IMR-90 (cell line): ENCODE measurements around the gene AKT3. TPM values are rescaled to one million over a fixed set of nuclear protein-coding genes. Genes with fewer than 3 reads are reported as not detected.

Experiments
- ATAC-seq: fragments of 200-7000 bp; cut with Tn5 transposase; 2 replicates; pipeline ENCODE4 v1.9.1; 2020; ENCODE audit warnings: low read depth, mild to moderate bottlenecking, moderate library complexity
- BruUV-seq: library from RNA; stranded (reverse); fragments of 400-500 nt; replicated peaks from 2 replicates; lab custom pipeline; 2021; lab: Mats Ljungman, UMichigan
- CTCF ChIA-PET: fragments of 300-600 bp; formaldehyde crosslinking; extraction: SDS; loops from one replicate; lab custom pipeline; 2021; ENCODE audit warnings: antibody characterized with exemption; lab: Yijun Ruan, JAX
- POLR2A ChIA-PET: fragments of 300-600 bp; sonication (Branson Sonifier 250); formaldehyde crosslinking; loops from one replicate; lab custom pipeline; 2022; ENCODE audit warnings: antibody characterized with exemption; ENCODE audit not compliant: unreplicated experiment; lab: Charles Lee
- DNase-seq: peaks from one replicate; pipeline ENCODE4 v3.0.0; 2013
- H2AFZ ChIP-seq: replicated peaks from 2 replicates; pipeline ENCODE3; 2013; ENCODE audit warnings: low read length, mild to moderate bottlenecking; ENCODE audit not compliant: poor library complexity
- H2AK5ac ChIP-seq: 2 replicates; pipeline ENCODE4 v1.6.1; 2013; ENCODE audit warnings: low read depth, low read length, inconsistent platforms
- H2AK9ac ChIP-seq: replicated peaks from 2 replicates; pipeline ENCODE3; 2013; ENCODE audit warnings: mild to moderate bottlenecking, low read depth, low read length, moderate library complexity; ENCODE audit not compliant: poor library complexity
- H2BK120ac ChIP-seq: 2 replicates; pipeline ENCODE4 v1.6.1; 2013; ENCODE audit warnings: low read depth, low read length, inconsistent platforms
- H2BK15ac ChIP-seq: 3 replicates; pipeline ENCODE4 v1.6.1; 2013; ENCODE audit warnings: low read depth, low read length, inconsistent platforms
- H2BK20ac ChIP-seq: 2 replicates; pipeline ENCODE4 v1.6.1; 2013; ENCODE audit warnings: low read depth, mild to moderate bottlenecking, inconsistent platforms, low read length, moderate library complexity
- H2BK5ac ChIP-seq: 2 replicates; pipeline ENCODE4 v1.6.1; 2013; ENCODE audit warnings: mild to moderate bottlenecking, low read depth, low read length, inconsistent platforms; ENCODE audit not compliant: poor library complexity, severe bottlenecking
- H3K14ac ChIP-seq: replicated peaks from 2 replicates; pipeline ENCODE4 v1.6.1; 2013; ENCODE audit warnings: low read depth, low read length, inconsistent platforms
- H3K18ac ChIP-seq: 2 replicates; pipeline ENCODE4 v1.6.1; 2013; ENCODE audit warnings: low read depth, low read length, control low read depth
- H3K23ac ChIP-seq: 2 replicates; pipeline ENCODE4 v1.6.1; 2013; ENCODE audit warnings: low read depth, low read length, inconsistent platforms
- H3K27ac ChIP-seq: 2 replicates; pipeline ENCODE4 v1.5.1; 2013; ENCODE audit warnings: mild to moderate bottlenecking, control low read depth, low read length; ENCODE audit not compliant: insufficient read depth
- H3K27me3 ChIP-seq: 2 replicates; pipeline ENCODE4 v1.6.1; 2013; ENCODE audit warnings: low read length; ENCODE audit not compliant: control insufficient read depth, insufficient read depth
- H3K36me3 ChIP-seq: 2 replicates; pipeline ENCODE4 v1.6.1; 2013; ENCODE audit warnings: low read length, mixed read lengths; ENCODE audit not compliant: control insufficient read depth, insufficient read depth
- H3K4ac ChIP-seq: 2 replicates; pipeline ENCODE4 v1.6.1; 2013; ENCODE audit warnings: low read depth, low read length, inconsistent platforms
- H3K4me1 ChIP-seq: 2 replicates; pipeline ENCODE4 v1.6.1; 2013; ENCODE audit warnings: low read length, mixed read lengths; ENCODE audit not compliant: control insufficient read depth, insufficient read depth
- H3K4me2 ChIP-seq: 2 replicates; pipeline ENCODE4 v1.6.1; 2013; ENCODE audit warnings: low read depth, mild to moderate bottlenecking, control low read depth, low read length, moderate library complexity
- H3K4me3 ChIP-seq: 2 replicates; pipeline ENCODE4 v1.5.1; 2013; ENCODE audit warnings: low read depth, mild to moderate bottlenecking, control low read depth, low read length, moderate library complexity; ENCODE audit not compliant: insufficient read depth
- H3K56ac ChIP-seq: 2 replicates; pipeline ENCODE4 v1.6.1; 2013; ENCODE audit warnings: low read length, inconsistent platforms; ENCODE audit not compliant: insufficient read depth; ENCODE audit errors: extremely low read depth
- H3K79me1 ChIP-seq, 2 experiments: 2 replicates each; pipeline ENCODE4 v1.6.1; 2013; ENCODE audit warnings: low read length in 2 of 2, inconsistent platforms in 1 of 2, low read depth in 1 of 2
- H3K9ac ChIP-seq: 2 replicates; pipeline ENCODE4 v1.6.1; 2013; ENCODE audit warnings: low read depth, low read length, control low read depth
- H3K9me1 ChIP-seq: 2 replicates; pipeline ENCODE4 v1.6.1; 2013; ENCODE audit warnings: low read length, inconsistent platforms; ENCODE audit not compliant: insufficient read depth
- H3K9me3 ChIP-seq: 2 replicates; pipeline ENCODE4 v1.6.1; 2013; ENCODE audit warnings: low read length; ENCODE audit not compliant: control insufficient read depth, insufficient read depth
- H4K20me1 ChIP-seq: 2 replicates; pipeline ENCODE4 v1.6.1; 2013; ENCODE audit warnings: low read length, inconsistent platforms; ENCODE audit not compliant: insufficient read depth
- H4K5ac ChIP-seq: 2 replicates; pipeline ENCODE4 v1.6.1; 2013; ENCODE audit warnings: mild to moderate bottlenecking, low read depth, low read length, control low read depth
- H4K8ac ChIP-seq, 2 experiments: 2 replicates each; pipeline ENCODE4 v1.6.1; 2013; ENCODE audit warnings: low read depth in 2 of 2, low read length in 2 of 2, control low read depth in 1 of 2, inconsistent platforms in 1 of 2
- H4K91ac ChIP-seq: 2 replicates; pipeline ENCODE4 v1.6.1; 2013; ENCODE audit warnings: low read depth, low read length, inconsistent platforms; ENCODE audit not compliant: insufficient read depth
- CEBPB ChIP-seq: IDR thresholded peaks from 2 replicates; pipeline ENCODE4 v1.6.1; 2012; ENCODE audit warnings: low read depth, low read length, improper control_type of control experiment
- MAFK ChIP-seq: IDR thresholded peaks from 2 replicates; pipeline ENCODE4 v1.6.1; 2012; ENCODE audit warnings: low read depth, low read length, improper control_type of control experiment
- MAZ ChIP-seq: IDR thresholded peaks from 2 replicates; pipeline ENCODE4 v1.6.1; 2012; ENCODE audit warnings: low read depth, mild to moderate bottlenecking, low read length, improper control_type of control experiment, moderate library complexity, borderline replicate concordance
- NFE2L2 ChIP-seq: fragments of 150-350 bp; IDR thresholded peaks from 2 replicates; pipeline ENCODE4 v1.6.1; 2016; ENCODE audit warnings: low read depth, mild to moderate bottlenecking, low read length
- RFX5 ChIP-seq: IDR thresholded peaks from 2 replicates; pipeline ENCODE4 v1.8.0; 2012; ENCODE audit warnings: low read depth, mild to moderate bottlenecking, low read length, moderate library complexity
- WGBS, 2 experiments: methylation state at CpG; one replicate each; pipeline versions ENCODE4 v1.1.5 to v1.1.7; 2013; ENCODE audit warnings: missing lambda C conversion rate in 2 of 2; ENCODE audit not compliant: insufficient read length in 1 of 2; ENCODE audit errors: extremely low coverage in 2 of 2; 5-methylcytosine and 5-hydroxymethylcytosine counted together
- dilution Hi-C: fragments of 300-500 bp; cut with HindIII; formaldehyde crosslinking; loops from one replicate; pipeline ENCODE4 v1.14.3; 2018; ENCODE audit warnings: low sequenced_read_pairs; ENCODE audit not compliant: unreplicated experiment
- in situ Hi-C: fragments of 300-500 bp; cut with MboI; formaldehyde crosslinking; loops from 3 replicates; pipeline ENCODE4 v1.14.3; 2019; ENCODE audit warnings: low sequenced_read_pairs, inconsistent platforms, mixed read lengths
- intact Hi-C: fragments of 100-400 bp; cut with micrococcal nuclease; formaldehyde crosslinking; loops from 2 replicates; pipeline ENCODE4 v1.10.0; 2022
- polyA plus RNA-seq, 3 experiments: library from polyadenylated mRNA; depleted of rRNA; stranded (reverse); fragments of >200 nt; gene quantifications; 2 replicates each; pipeline ENCODE4 v1.2.3, GENCODE V29; 2012; ENCODE audit warnings: low replicate concordance in 1 of 3
- total RNA-seq: library from RNA; depleted of rRNA; stranded (reverse); fragments of >200 nt; gene quantifications from 2 replicates; pipeline ENCODE4 v1.2.3, GENCODE V29; 2012
- TF ChIP-seq, protein P1 (sequence below): conservative IDR thresholded peaks from 2 replicates; pipeline ENCODE4 v1.5.1; 2012; ENCODE audit warnings: mild to moderate bottlenecking, low read depth, low read length, improper control_type of control experiment

AKT3 gene
- total and polyA plus RNA-seq, 2 of the 4 experiments (the other 2 are of a cell fraction) = 15.2 to 19.4 TPM

DNA sequence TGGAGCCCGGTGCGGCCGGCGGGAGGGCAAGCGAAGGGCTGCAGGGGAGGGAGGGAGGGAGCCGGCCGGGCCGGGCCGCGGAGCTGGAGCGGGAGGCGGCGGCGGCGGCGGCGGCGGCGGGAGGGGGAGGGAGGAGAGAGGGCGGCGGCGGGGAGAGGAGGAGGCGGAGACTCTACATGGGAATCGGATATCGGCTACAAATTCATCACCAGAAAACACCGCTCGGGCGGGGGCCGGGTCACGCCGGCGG, at the start of gene AKT3 (continued):
- no peak for TF ChIP-seq CEBPB

DNA sequence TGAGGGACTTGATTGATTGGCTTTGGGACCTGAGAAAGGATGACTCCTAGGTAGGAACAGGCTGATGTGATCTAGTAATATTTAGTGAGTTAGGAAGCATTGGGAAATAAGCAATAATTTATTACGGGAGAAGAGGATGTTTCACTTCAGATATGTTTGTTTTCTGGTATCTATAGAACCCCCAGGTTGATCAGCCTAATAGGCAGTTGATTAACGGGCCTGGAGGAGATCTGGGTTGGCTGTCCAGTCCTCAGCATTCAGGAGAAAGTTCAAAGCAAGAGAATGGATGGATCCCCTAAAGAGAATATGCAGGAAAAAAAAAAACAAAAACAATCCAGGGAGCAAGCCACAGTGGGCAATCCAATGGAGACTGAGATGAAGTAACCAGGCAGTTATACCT, 48.2 kb upstream of the AKT3 start:
- Histone ChIP-seq H4K20me1 (no peaks in the 10 kb centered on the region), H3K4me3 (no peak overlapping the region), H4K5ac (no peak overlapping the region), H2BK120ac (no peak overlapping the region), H2AK9ac (no peak overlapping the region), H3K23ac (no peak overlapping the region), H3K9ac (no peak overlapping the region), H3K36me3 (no peaks in the 10 kb centered on the region), H3K9me3 (no peaks in the 10 kb centered on the region), H3K4me1 (no peaks in the 10 kb centered on the region), H3K56ac (no peak overlapping the region), H2BK5ac (no peak overlapping the region), H3K4ac (no peak overlapping the region), H2AFZ (no peak overlapping the region), H3K79me1 (no peaks in the 10 kb centered on the region), H2BK15ac (no peak overlapping the region), H3K18ac (no peak overlapping the region), H2BK20ac (no peak overlapping the region), H2AK5ac (no peak overlapping the region), H3K27ac (no peak overlapping the region), H4K8ac (no peak overlapping the region), H3K14ac (no peak overlapping the region), H4K91ac (no peak overlapping the region), H3K27me3 (peaks cover 22% of the 10 kb centered on the region), H3K4me2 (no peak overlapping the region), H3K9me1 (no peaks in the 10 kb centered on the region)
- POLR2A ChIA-PET = no interaction called here
- intact Hi-C loops = no loop called here
- CTCF ChIA-PET = no interaction called here
- no peak for DNase-seq
- ATAC-seq = no peak
- in situ Hi-C loops = no loop called here
- TF ChIP-seq CEBPB (no peak), NFE2L2 (no peak), MAFK (no peak), MAZ (no peak), RFX5 (no peak)
- TF ChIP-seq, protein P1, sequence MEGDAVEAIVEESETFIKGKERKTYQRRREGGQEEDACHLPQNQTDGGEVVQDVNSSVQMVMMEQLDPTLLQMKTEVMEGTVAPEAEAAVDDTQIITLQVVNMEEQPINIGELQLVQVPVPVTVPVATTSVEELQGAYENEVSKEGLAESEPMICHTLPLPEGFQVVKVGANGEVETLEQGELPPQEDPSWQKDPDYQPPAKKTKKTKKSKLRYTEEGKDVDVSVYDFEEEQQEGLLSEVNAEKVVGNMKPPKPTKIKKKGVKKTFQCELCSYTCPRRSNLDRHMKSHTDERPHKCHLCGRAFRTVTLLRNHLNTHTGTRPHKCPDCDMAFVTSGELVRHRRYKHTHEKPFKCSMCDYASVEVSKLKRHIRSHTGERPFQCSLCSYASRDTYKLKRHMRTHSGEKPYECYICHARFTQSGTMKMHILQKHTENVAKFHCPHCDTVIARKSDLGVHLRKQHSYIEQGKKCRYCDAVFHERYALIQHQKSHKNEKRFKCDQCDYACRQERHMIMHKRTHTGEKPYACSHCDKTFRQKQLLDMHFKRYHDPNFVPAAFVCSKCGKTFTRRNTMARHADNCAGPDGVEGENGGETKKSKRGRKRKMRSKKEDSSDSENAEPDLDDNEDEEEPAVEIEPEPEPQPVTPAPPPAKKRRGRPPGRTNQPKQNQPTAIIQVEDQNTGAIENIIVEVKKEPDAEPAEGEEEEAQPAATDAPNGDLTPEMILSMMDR = no peak
- dilution Hi-C loops = no loop called here
- no CpG with 5 or more reads among the region's 2 CpGs for WGBS, 2 experiments
- BruUV-seq = no TSS peak
